Head of caudate nucleus (tissue), 42 donors: ENCODE measurements around the gene SLC25A45.
A peak's percentile ranks its signal among the peaks of the same experiment; 100 is the strongest.

Experiments
- DNase-seq, 42 donors: peaks; one replicate each; pipeline versions ENCODE4 v3.0.0 to v3.0.0-alpha.2; 2020 to 2021; ENCODE audit warnings: mixed read lengths in 7 of 42
- intact Hi-C: fragments of 100-400 bp; cut with DNase I; formaldehyde crosslinking; loops from one replicate; pipeline ENCODE4 v1.15.0; 2022

SLC25A45 gene

DNA sequence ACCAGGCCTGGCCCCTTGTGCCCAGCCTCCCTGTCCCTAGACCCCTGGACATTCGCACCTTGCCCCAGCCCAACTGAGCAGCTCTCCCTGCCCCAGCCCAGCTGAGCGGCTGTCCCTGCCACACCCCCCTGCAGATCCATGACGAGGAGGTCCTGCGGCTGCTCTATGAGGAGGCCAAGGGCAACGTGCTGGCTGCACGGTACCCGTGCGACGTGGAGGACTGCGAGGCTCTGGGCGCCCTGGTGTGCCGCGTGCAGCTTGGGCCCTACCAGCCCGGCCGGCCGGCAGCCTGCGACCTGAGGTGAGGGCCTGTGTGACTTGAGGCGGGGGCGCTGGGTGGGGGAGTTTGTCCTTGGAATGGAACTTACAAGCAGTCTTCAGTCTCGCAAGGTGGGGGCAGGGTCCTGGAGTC is 11.7 kb upstream of the SLC25A45 start:
- intact Hi-C loops, result no loop called here
- no peak for DNase-seq

- DNase-seq, result no peak
Measured at GRCh38 chr11:65393513-65394079, 11.2 kb upstream of the SLC25A45 start.

GRCh38 chr11:65392899-65393298 is 10.5 kb upstream of the SLC25A45 start:
- no peak for DNase-seq
- intact Hi-C loops, result no loop called here

More at GRCh38 chr11:65393513-65394079, 11.2 kb upstream of the SLC25A45 start:
- intact Hi-C loops, result no loop called here

GRCh38 chr11:65392186-65392829 is 9.9 kb upstream of the SLC25A45 start:
- intact Hi-C loops, result no loop called here
- no peak for DNase-seq

- no peak for DNase-seq
- intact Hi-C loops, result no loop called here
Measured at GRCh38 chr11:65390996-65391395, 8.6 kb upstream of the SLC25A45 start.

DNA sequence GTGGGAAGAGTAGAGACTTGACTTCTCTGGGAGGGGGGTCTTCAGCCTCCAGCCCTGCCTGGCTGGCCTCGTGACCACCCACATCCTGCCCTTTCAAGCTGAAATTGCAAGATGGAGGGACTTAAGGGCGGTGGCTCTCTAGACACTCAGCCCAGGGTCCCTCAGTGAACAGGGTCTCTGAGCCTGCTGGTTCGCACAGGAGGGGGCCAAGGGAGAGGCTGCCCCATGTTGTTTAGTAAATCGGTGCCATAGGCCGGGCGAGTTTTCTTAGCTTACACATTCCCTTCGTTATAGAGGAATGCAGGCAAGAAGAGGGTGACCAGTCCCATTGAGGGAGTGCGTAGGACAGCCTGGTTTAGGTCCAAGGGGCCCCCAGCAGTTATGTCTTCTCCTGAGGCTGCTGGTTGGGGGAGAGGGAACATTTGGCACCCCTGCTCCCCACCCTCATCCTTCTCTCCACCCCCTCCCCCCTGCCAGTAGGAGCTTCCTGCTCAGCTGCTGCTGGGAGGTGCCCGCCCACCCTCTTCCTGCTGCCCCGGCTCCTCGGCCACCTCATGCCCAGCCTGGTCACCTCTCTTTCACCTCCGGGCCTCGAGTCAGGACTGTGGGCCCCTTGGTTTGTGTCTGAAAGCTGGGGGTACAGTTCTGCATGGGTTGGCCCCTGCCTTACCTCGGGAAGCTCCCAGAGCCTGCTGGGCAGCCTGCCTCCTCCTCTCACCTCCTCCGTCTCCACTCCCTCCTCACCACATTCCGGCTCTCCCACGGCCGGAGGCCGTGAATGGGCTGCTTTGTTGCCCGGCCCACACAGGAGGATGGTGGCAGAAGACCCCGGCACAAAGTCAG is 7.9 kb upstream of the SLC25A45 start:
- peak in 3 of 42 donors; percentile 19 to 37 (median 31) for DNase-seq
- intact Hi-C loops, result no loop called here

DNA sequence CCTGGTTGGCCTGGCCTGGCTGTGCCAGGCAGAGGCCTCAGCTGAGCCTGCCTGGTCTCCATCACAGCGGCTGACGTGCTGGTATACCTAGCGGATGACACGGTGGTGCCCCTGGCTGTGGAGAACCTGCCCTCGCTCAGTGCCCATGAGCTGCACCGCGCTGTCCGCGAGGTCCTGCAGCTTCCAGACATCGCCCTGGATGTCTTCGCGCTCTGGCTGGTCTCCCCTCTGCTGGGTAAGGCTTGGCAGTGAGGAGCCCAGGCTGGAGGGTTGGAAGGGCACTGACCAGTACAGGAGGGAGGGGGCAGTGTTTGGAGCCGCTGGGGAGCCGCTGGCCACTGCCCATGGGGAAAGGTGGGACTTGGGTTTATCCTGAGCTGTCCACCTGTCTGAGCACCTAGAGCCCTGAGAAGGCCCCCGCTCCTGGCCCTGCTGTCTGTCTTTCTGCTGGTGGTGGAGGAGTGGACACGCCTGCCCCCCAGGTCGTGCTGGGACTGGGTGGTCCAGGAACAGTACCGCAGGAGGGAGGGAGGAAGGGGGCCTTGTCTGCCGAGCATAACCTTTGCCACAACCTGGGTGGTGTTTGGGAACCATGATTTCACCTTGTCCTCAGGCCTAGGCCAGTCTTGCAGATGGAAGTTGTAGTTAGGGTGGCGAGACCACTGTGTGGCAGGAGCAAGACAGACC is 7.0 kb upstream of the SLC25A45 start:
- intact Hi-C loops, result no loop called here
- no peak for DNase-seq

GRCh38 chr11:65388731-65389130 is 6.3 kb upstream of the SLC25A45 start:
- intact Hi-C loops, result no loop called here
- no peak for DNase-seq

GRCh38 chr11:65386307-65387140 is 4.1 kb upstream of the SLC25A45 start, which contains the start of gene FRMD8:
Gene FRMD8 (plus strand): TSS chr11:65386637. CDS start chr11:65387037, 400 bp downstream.
- intact Hi-C loops, result no loop called here
- DNase-seq, result peak; percentile 85 to 96 (median 93)

- no peak for DNase-seq
- intact Hi-C loops, result loop anchor here (5.0 kb wide), 1 partner anchor 33 kb away; no protein-coding TSS in a partner anchor
Measured at GRCh38 chr11:65384301-65384889, 1.9 kb upstream of the SLC25A45 start.

GRCh38 chr11:65383778-65384177 is 1.3 kb upstream of the SLC25A45 start:
- DNase-seq, result no peak
- intact Hi-C loops, result loop anchor here (5.0 kb wide), 1 partner anchor 34 kb away; no protein-coding TSS in a partner anchor

GRCh38 chr11:65382804-65383368 is 440 bp upstream of the SLC25A45 start:
- DNase-seq, result peak in 1 of 42 donors; percentile 20
- intact Hi-C loops, result loop anchor here (5.0 kb wide), 1 partner anchor 34 kb away; no protein-coding TSS in a partner anchor

- intact Hi-C loops, result loop anchor here (5.0 kb wide), 1 partner anchor 36 kb away; no protein-coding TSS in a partner anchor
- DNase-seq, result peak in 11 of 42 donors; percentile 10 to 31 (median 18)
Measured at GRCh38 chr11:65381716-65382032, 772 bp downstream of the SLC25A45 start.

DNA sequence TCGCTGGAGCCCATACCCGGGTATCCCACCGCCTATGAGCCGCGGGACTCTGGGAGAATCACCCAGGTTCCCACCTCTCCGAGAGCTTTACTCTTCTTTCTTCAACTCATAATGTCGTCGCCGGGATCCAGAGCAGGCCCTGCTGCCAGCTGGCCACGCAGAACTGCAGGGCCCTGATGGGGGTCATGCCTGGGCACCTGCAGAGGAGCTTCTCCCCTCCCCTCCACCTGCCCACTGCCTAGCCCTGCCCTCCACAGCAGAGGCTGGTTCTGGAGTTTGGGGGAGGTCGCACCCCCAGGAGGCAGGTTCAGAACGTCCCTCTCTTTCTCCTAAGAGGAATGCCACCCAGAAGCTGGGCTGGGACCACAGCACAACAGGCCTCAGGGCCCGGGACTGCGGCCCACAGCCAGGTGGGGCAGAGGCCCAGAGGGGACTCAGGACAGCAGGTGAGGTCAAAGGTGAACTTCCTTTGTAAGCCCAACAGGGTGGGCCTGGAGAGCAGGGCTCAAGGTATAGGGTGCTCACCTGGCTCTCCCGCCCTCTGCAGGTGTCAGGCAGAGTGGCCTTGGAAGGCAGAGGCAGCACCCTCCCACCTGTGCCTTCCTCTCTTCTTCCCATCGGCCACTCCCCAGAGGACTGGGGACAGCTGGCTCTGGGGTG is 1.9 kb downstream of the SLC25A45 start:
- no peak for DNase-seq
- intact Hi-C loops, result loop anchor here (5.0 kb wide), 1 partner anchor 37 kb away; no protein-coding TSS in a partner anchor

DNA sequence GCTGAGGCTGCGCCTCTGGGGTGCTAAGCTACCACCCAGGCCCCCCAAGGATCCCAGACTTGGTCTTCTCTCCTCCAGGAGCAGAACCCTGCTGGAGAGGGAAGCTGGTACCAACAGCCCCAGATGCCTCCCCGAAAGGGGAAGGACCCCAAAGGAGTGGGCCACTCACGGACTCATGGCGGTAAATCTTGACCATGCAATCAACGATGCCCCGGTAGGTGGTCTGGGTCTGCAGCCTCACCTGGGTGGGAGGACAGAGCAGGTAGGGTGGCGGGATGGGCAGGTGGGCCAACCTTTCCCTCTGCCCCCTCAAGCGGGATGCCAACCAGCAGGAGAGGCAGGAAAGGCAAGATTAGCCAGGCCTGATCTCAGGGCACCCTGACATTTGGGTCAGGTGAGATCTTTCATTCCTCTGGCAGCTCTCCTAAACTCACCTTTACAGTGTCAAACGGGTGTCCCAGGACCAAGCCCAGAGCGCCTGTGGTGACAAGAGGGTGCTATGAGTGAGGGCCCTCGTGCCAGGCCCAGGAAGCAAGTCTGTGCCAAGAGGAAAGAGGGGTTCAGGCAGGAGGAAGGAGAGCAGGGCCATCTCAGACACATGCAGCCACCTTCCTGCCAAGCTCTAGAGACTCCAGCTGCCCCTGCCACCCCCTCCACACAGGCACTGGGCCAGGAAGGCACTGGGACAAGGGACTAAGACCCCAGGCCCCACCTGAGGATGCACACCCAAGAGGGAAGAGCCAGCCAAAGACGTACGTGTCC is 2.6 kb downstream of the SLC25A45 start:
- no peak for DNase-seq
- intact Hi-C loops, result loop anchor here (5.0 kb wide), 2 partner anchors 37 to 132 kb away; no protein-coding TSS in a partner anchor

GRCh38 chr11:65378928-65379638 is 3.4 kb downstream of the SLC25A45 start:
- intact Hi-C loops, result loop anchor here (5.0 kb wide), 1 partner anchor 133 kb away; no protein-coding TSS in a partner anchor
- no peak for DNase-seq
